CD8-positive, alpha-beta memory T cell (primary cell): ENCODE results near the gene AKAP6. TPM values are rescaled to one million over a fixed set of nuclear protein-coding genes. Genes with fewer than 3 reads are reported as not detected.

Experiments used
- CTCF ChIA-PET: fragments of 350-600 bp; sonication (Branson Sonifier 250); formaldehyde crosslinking; loops from one replicate; lab custom pipeline; 2021; ENCODE audit warnings: antibody characterized with exemption; lab: Charles Lee
- POLR2A ChIA-PET: fragments of 350-600 bp; sonication (Branson Sonifier 250); formaldehyde crosslinking; loops from one replicate; lab custom pipeline; 2021; ENCODE audit warnings: antibody characterized with exemption; lab: Charles Lee
- DNase-seq, 5 donors: peaks; one replicate each; pipeline versions ENCODE4 v3.0.0 to v3.0.0-alpha.2; 2020 to 2022; ENCODE audit warnings: mixed read lengths in 1 of 5
- H3K27ac ChIP-seq: one replicate; pipeline ENCODE4 v1.7.0; 2013; ENCODE audit warnings: low read depth, mild to moderate bottlenecking, low read length, moderate library complexity
- H3K27me3 ChIP-seq: 2 replicates; pipeline ENCODE4 v1.7.0; 2013; ENCODE audit warnings: low read length, mild to moderate bottlenecking; ENCODE audit not compliant: insufficient read depth, poor library complexity, severe bottlenecking
- H3K36me3 ChIP-seq: 2 replicates; pipeline ENCODE4 v1.7.0; 2013; ENCODE audit warnings: mild to moderate bottlenecking, low read length, moderate library complexity; ENCODE audit not compliant: insufficient read depth
- H3K4me1 ChIP-seq: 2 replicates; pipeline ENCODE4 v1.7.0; 2013; ENCODE audit warnings: mild to moderate bottlenecking, low read length, moderate library complexity; ENCODE audit not compliant: insufficient read depth
- H3K4me3 ChIP-seq: 2 replicates; pipeline ENCODE4 v1.7.0; 2013; ENCODE audit warnings: mild to moderate bottlenecking, low read length
- H3K9me3 ChIP-seq: 2 replicates; pipeline ENCODE4 v1.7.0; 2013; ENCODE audit warnings: mild to moderate bottlenecking, low read length
- H3K27ac Mint-ChIP-seq, 8 donors: one replicate each; pipeline ENCODE4 v1.8.0; 2020 to 2021; ENCODE audit warnings: mixed read lengths in 8 of 8, mild to moderate bottlenecking in 6 of 8, inconsistent platforms in 3 of 8, moderate library complexity in 3 of 8
- H3K27me3 Mint-ChIP-seq, 2 donors: one replicate each; pipeline ENCODE4 v1.8.0; 2020 to 2021; ENCODE audit warnings: mixed read lengths in 2 of 2, mild to moderate bottlenecking in 1 of 2, moderate library complexity in 1 of 2
- H3K36me3 Mint-ChIP-seq, 3 donors: one replicate each; pipeline ENCODE4 v1.8.0; 2020 to 2021; ENCODE audit warnings: mixed read lengths in 3 of 3, inconsistent platforms in 1 of 3, mild to moderate bottlenecking in 1 of 3
- H3K4me1 Mint-ChIP-seq, 3 donors: one replicate each; pipeline ENCODE4 v1.8.0; 2020 to 2021; ENCODE audit warnings: mixed read lengths in 3 of 3, inconsistent platforms in 1 of 3, mild to moderate bottlenecking in 1 of 3
- H3K4me3 Mint-ChIP-seq, 7 donors: one replicate each; pipeline ENCODE4 v1.8.0; 2020 to 2021; ENCODE audit warnings: mixed read lengths in 7 of 7, mild to moderate bottlenecking in 6 of 7, moderate library complexity in 4 of 7, inconsistent platforms in 2 of 7
- H3K9me3 Mint-ChIP-seq, 5 donors: one replicate each; pipeline ENCODE4 v1.8.0; 2020 to 2022; ENCODE audit warnings: mixed read lengths in 5 of 5, mild to moderate bottlenecking in 3 of 5, moderate library complexity in 2 of 5, inconsistent platforms in 1 of 5
- polyA plus RNA-seq: library from polyadenylated mRNA; unstranded; fragments of 300-500 nt; fragmentation: Illumina TruSeq; gene quantifications from one replicate; pipeline ENCODE4 v1.2.3, GENCODE V29; 2021
- total RNA-seq, 2 experiments: library from RNA; stranded (reverse); gene quantifications; one replicate each; pipeline ENCODE4 v1.2.3, GENCODE V29; 2021

Gene AKAP6
- total and polyA plus RNA-seq, 3 experiments from 2014 or later = 0.49 to 1.5 (median 1.4) TPM

- Mint-ChIP-seq H3K27me3 (peaks cover 0 to 5% of the 10 kb centered on the region in 2 donors), H3K27ac (no peak overlapping the region), H3K36me3 (no peaks in the 10 kb centered on the region), H3K4me3 (no peak overlapping the region), H3K4me1 (no peaks in the 10 kb centered on the region), H3K9me3 (peaks cover 0 to 3% (median 0%) of the 10 kb centered on the region in 5 donors)
- ChIA-PET CTCF (no interaction called here), POLR2A (no interaction called here)
- Histone ChIP-seq H3K9me3 (no peaks in the 10 kb centered on the region), H3K4me1 (no peaks in the 10 kb centered on the region), H3K4me3 (no peak overlapping the region), H3K27me3 (peaks cover 3% of the 10 kb centered on the region), H3K36me3 (no peaks in the 10 kb centered on the region), H3K27ac (no peak overlapping the region)
- DNase-seq = no peak
Measured at GRCh38 chr14:32512813-32513212, 183.7 kb downstream of the AKAP6 start.

GRCh38 chr14:32513571-32514009 is 184.5 kb downstream of the AKAP6 start:
- H3K9me3 ChIP-seq = no peaks in the 10 kb centered on the region
- ChIA-PET POLR2A (no interaction called here), CTCF (no interaction called here)
- H3K9me3 Mint-ChIP-seq = peaks cover 0 to 4% (median 0%) of the 10 kb centered on the region in 5 donors
- no peak overlapping the region for H3K4me3 ChIP-seq
- H3K27me3 Mint-ChIP-seq = peaks cover 0 to 5% of the 10 kb centered on the region in 2 donors
- no peaks in the 10 kb centered on the region for H3K4me1 ChIP-seq
- DNase-seq = no peak
- no peaks in the 10 kb centered on the region for H3K36me3 Mint-ChIP-seq
- H3K27me3 ChIP-seq = peaks cover 3% of the 10 kb centered on the region
- no peaks in the 10 kb centered on the region for H3K36me3 ChIP-seq
- no peak overlapping the region for H3K27ac ChIP-seq
- no peaks in the 10 kb centered on the region for H3K4me1 Mint-ChIP-seq
- no peak overlapping the region for H3K4me3 Mint-ChIP-seq
- no peak overlapping the region for H3K27ac Mint-ChIP-seq

- CTCF ChIA-PET = no interaction called here
- Mint-ChIP-seq H3K27me3 (peaks cover 0 to 5% of the 10 kb centered on the region in 2 donors), H3K36me3 (no peaks in the 10 kb centered on the region), H3K9me3 (peaks cover 0 to 8% (median 3%) of the 10 kb centered on the region in 5 donors), H3K27ac (no peak overlapping the region), H3K4me1 (no peaks in the 10 kb centered on the region), H3K4me3 (no peak overlapping the region)
- Histone ChIP-seq H3K4me3 (no peak overlapping the region), H3K27me3 (peaks cover 3% of the 10 kb centered on the region), H3K27ac (no peak overlapping the region), H3K9me3 (no peaks in the 10 kb centered on the region), H3K36me3 (no peaks in the 10 kb centered on the region), H3K4me1 (no peaks in the 10 kb centered on the region)
- POLR2A ChIA-PET = no interaction called here
- no peak for DNase-seq
Measured at GRCh38 chr14:32514236-32514635, 185.1 kb downstream of the AKAP6 start.

GRCh38 chr14:32514681-32515080 is 185.6 kb downstream of the AKAP6 start:
- no peak overlapping the region for H3K27ac Mint-ChIP-seq
- no peaks in the 10 kb centered on the region for H3K9me3 ChIP-seq
- no peaks in the 10 kb centered on the region for H3K36me3 ChIP-seq
- no peaks in the 10 kb centered on the region for H3K4me1 Mint-ChIP-seq
- no peak overlapping the region for H3K4me3 ChIP-seq
- H3K27me3 Mint-ChIP-seq = peaks cover 0 to 5% of the 10 kb centered on the region in 2 donors
- H3K4me3 Mint-ChIP-seq = no peak overlapping the region
- H3K4me1 ChIP-seq = no peaks in the 10 kb centered on the region
- POLR2A ChIA-PET = no interaction called here
- peaks cover 0 to 10% (median 4%) of the 10 kb centered on the region in 5 donors for H3K9me3 Mint-ChIP-seq
- CTCF ChIA-PET = no interaction called here
- no peak for DNase-seq
- H3K27me3 ChIP-seq = peaks cover 3% of the 10 kb centered on the region
- H3K36me3 Mint-ChIP-seq = no peaks in the 10 kb centered on the region
- no peak overlapping the region for H3K27ac ChIP-seq

DNA sequence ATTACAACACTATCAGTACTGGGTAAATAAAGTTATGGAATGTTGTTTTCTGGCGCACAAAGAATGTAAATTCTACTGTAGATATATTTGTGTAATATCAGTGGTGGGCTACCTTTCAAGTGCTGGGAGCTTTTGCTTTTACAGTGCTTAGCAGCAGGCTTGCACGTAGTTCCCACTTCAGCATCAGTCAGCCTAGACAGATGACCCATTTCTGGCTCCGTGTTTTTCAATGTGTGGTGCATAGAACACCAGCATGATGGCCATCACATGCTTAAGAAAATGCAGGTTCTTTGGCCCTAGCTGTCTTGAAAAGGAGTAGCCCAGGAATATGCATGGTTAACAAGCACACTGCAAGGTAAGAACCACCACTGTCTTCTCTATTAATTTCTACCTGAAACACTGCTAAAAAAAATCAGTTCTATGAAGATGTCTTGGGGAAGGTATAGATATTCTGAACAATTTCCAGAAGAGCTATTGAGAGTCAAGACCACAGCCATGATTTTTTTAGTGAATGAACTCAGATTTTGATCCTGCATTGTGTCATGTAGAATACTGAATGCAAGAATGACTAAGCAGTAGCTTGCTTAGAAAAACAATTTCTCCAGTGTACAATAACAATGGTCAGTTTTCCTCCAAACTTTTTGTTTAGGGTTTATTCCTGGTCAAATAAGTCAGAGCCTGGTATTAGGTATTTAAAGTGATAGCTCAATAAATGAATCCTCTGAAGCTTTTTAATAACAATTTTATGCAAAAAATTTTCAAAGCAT is 195.7 kb downstream of the AKAP6 start:
- Histone ChIP-seq H3K27me3 (no peaks in the 10 kb centered on the region), H3K4me1 (no peaks in the 10 kb centered on the region), H3K27ac (no peak overlapping the region), H3K36me3 (no peaks in the 10 kb centered on the region), H3K4me3 (no peak overlapping the region), H3K9me3 (no peaks in the 10 kb centered on the region)
- H3K4me3 Mint-ChIP-seq = no peak overlapping the region
- no peaks in the 10 kb centered on the region for H3K4me1 Mint-ChIP-seq
- H3K27me3 Mint-ChIP-seq = no peaks in the 10 kb centered on the region
- H3K9me3 Mint-ChIP-seq = peaks cover 0 to 9% (median 8%) of the 10 kb centered on the region in 5 donors
- ChIA-PET POLR2A (no interaction called here), CTCF (no interaction called here)
- DNase-seq = no peak
- H3K36me3 Mint-ChIP-seq = no peaks in the 10 kb centered on the region
- H3K27ac Mint-ChIP-seq = no peak overlapping the region

DNA sequence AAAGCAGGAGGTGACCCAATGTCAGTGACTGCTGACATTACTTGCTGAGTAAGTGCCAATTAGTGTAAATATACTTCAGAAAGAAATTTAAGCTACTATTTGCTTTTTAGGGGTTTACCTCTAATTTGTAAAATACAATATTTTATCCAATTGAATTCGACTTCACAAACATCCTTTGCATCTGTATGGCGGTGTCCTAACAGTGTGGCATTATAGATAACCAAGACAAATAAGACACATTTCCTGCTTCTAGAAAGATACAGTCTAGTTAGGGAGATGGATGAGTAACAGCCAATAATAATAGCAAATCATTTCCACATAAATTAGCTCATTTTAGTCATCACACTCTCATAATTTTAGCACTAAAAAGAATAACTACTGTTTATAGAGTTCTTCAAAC is 196.5 kb downstream of the AKAP6 start:
- no peaks in the 10 kb centered on the region for H3K27me3 Mint-ChIP-seq
- H3K27ac ChIP-seq = no peak overlapping the region
- H3K36me3 Mint-ChIP-seq = no peaks in the 10 kb centered on the region
- H3K9me3 ChIP-seq = no peaks in the 10 kb centered on the region
- no peaks in the 10 kb centered on the region for H3K4me1 Mint-ChIP-seq
- no peak overlapping the region for H3K4me3 Mint-ChIP-seq
- H3K27ac Mint-ChIP-seq = no peak overlapping the region
- H3K27me3 ChIP-seq = no peaks in the 10 kb centered on the region
- CTCF ChIA-PET = no interaction called here
- no peaks in the 10 kb centered on the region for H3K36me3 ChIP-seq
- POLR2A ChIA-PET = no interaction called here
- DNase-seq = no peak
- H3K9me3 Mint-ChIP-seq = peaks cover 0 to 8% (median 4%) of the 10 kb centered on the region in 5 donors
- no peak overlapping the region for H3K4me3 ChIP-seq
- no peaks in the 10 kb centered on the region for H3K4me1 ChIP-seq

DNA sequence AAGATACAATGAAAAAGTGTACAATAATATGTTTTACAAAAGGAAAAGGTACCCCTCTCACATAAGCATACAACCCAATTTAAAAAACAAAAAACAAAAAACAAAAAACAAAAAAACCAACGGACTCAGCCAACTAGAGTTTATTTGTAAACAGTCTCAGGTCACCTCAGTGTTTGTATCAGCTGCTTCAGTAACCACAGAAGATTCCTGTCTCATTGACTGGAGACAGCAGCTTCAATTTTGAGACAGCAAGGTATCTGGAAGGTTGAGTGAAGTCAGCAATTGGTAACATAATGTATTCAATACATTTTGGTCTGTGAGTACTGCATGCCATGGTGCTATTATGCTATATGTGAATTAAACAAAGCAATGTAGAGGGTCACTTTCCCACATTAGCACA is 201.7 kb downstream of the AKAP6 start:
- Histone ChIP-seq H3K4me3 (no peak overlapping the region), H3K9me3 (no peaks in the 10 kb centered on the region), H3K36me3 (no peaks in the 10 kb centered on the region), H3K4me1 (no peaks in the 10 kb centered on the region), H3K27me3 (no peaks in the 10 kb centered on the region), H3K27ac (no peak overlapping the region)
- no peaks in the 10 kb centered on the region for H3K36me3 Mint-ChIP-seq
- ChIA-PET CTCF (no interaction called here), POLR2A (no interaction called here)
- H3K4me3 Mint-ChIP-seq = no peak overlapping the region
- no peak for DNase-seq
- no peaks in the 10 kb centered on the region for H3K4me1 Mint-ChIP-seq
- peaks cover 0 to 7% (median 1%) of the 10 kb centered on the region in 5 donors for H3K9me3 Mint-ChIP-seq
- peaks cover 0 to 2% of the 10 kb centered on the region in 2 donors for H3K27me3 Mint-ChIP-seq
- no peak overlapping the region for H3K27ac Mint-ChIP-seq

DNA sequence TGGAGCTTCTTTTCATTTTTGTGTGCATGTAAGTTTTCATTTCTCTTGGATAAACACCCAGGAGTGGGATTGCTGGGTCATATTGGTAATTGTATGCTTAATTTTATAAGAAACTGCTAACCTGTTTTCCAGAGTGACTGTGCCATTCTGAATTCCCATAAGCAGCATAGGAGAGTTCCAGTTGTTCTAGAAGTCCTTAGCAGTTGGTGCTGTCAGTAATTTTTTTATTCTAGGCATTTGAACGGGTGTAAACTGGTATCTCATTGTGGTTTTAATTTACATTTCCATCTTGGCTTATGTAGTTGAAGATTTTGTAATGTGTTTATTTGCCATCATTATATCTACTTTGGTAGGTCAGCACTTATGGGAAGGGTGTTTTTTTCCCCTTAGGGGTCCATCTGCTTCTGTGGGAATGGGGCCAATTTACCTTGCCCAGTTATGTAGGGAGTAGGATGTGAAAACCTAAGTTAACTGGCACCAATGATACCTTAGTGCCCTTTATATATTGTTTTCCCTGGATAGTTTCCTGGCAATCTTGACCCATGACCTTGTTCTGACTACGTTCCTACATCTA is 202.9 kb downstream of the AKAP6 start:
- H3K4me1 ChIP-seq = no peaks in the 10 kb centered on the region
- H3K9me3 ChIP-seq = no peaks in the 10 kb centered on the region
- no peak overlapping the region for H3K27ac Mint-ChIP-seq

More for the DNA sequence above, 202.9 kb downstream of the AKAP6 start:
- ChIA-PET CTCF (no interaction called here), POLR2A (no interaction called here)
- Mint-ChIP-seq H3K36me3 (no peaks in the 10 kb centered on the region), H3K9me3 (peaks cover 0 to 7% (median 1%) of the 10 kb centered on the region in 5 donors), H3K4me3 (no peak overlapping the region), H3K4me1 (no peaks in the 10 kb centered on the region), H3K27me3 (peaks cover 0 to 2% of the 10 kb centered on the region in 2 donors)
- no peak overlapping the region for H3K27ac ChIP-seq
- no peak for DNase-seq
- H3K36me3 ChIP-seq = no peaks in the 10 kb centered on the region
- H3K4me3 ChIP-seq = no peak overlapping the region
- H3K27me3 ChIP-seq = no peaks in the 10 kb centered on the region
